SH-SY5Y (cell line): ENCODE measurements around the gene ATRNL1.

ENCODE experiments used
- GATA2 ChIP-seq: IDR thresholded peaks from 2 replicates; pipeline ENCODE4 v1.6.1; 2011; ENCODE audit warnings: mild to moderate bottlenecking, low read depth, low read length
- GATA3 ChIP-seq: IDR thresholded peaks from 2 replicates; pipeline ENCODE4 v1.6.1; 2011; ENCODE audit warnings: low read depth, mild to moderate bottlenecking, low read length, moderate library complexity

DNA sequence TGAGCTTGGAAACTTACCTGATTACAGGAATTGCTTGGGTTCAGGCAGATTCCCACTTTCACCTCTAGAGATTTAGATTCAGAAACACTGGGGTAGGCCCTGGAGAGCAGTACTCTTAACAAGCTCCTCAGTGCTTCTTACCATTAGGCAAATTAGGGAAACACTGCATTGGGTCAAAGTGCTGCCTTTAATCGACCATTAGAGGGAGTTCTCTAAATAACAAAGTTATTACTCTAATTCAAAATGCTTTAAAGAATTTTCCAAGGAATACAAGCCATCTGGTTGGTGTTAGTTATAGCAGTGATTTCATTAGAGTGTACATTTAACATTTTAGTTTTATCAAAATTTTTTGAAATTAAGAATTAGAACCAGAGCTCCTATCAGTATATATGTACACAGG, 855.3 kb downstream of the ATRNL1 start:
- TF ChIP-seq GATA2 = no peak
- TF ChIP-seq GATA3 = no peak
